ENCODE measurements around the gene HILPDA.
"Not testable (repeated sequence)": the region's sequence is repeated elsewhere in the genome, so short reads cannot be mapped to it uniquely, and the experiment has no call there.

The HILPDA gene

GRCh38 chr7:128505416-128505815 lies 49.7 kb downstream of the HILPDA start:
- not testable (repeated sequence) for DNase-seq; H3K27me3 ChIP-seq (replicated peaks; ENCODE audit: control insufficient read depth, insufficient read depth, low read length, poor library complexity, severe bottlenecking); H3K36me3 ChIP-seq (ENCODE audit: control insufficient read depth, insufficient read depth, low read length); H3K4me3 ChIP-seq (ENCODE audit: insufficient read depth, low read depth, low read length, poor library complexity, severe bottlenecking); H3K9me3 ChIP-seq (ENCODE audit: control insufficient read depth, low read length); H3K4me1 ChIP-seq (ENCODE audit: control insufficient read depth, insufficient read depth, low read length, poor library complexity, severe bottlenecking); H3K27ac ChIP-seq (ENCODE audit: insufficient read depth, low read length, poor library complexity, severe bottlenecking)

- DNase-seq: peak in 1 of 3 donors; percentile 2
- not testable (repeated sequence) for H3K4me3 ChIP-seq (ENCODE audit: insufficient read depth, low read depth, low read length, poor library complexity, severe bottlenecking); H3K27me3 ChIP-seq (replicated peaks; ENCODE audit: control insufficient read depth, insufficient read depth, low read length, poor library complexity, severe bottlenecking); H3K4me1 ChIP-seq (ENCODE audit: control insufficient read depth, insufficient read depth, low read length, poor library complexity, severe bottlenecking); H3K36me3 ChIP-seq (ENCODE audit: control insufficient read depth, insufficient read depth, low read length); H3K27ac ChIP-seq (ENCODE audit: insufficient read depth, low read length, poor library complexity, severe bottlenecking); H3K9me3 ChIP-seq (ENCODE audit: control insufficient read depth, low read length)
These were observed 51.1 kb downstream of the HILPDA start for GRCh38 chr7:128506819-128507218.

- H3K36me3 ChIP-seq (ENCODE audit: control insufficient read depth, insufficient read depth, low read length); H3K27me3 ChIP-seq (replicated peaks; ENCODE audit: control insufficient read depth, insufficient read depth, low read length, poor library complexity, severe bottlenecking); H3K9me3 ChIP-seq (ENCODE audit: control insufficient read depth, low read length); H3K4me1 ChIP-seq (ENCODE audit: control insufficient read depth, insufficient read depth, low read length, poor library complexity, severe bottlenecking); DNase-seq; H3K4me3 ChIP-seq (ENCODE audit: insufficient read depth, low read depth, low read length, poor library complexity, severe bottlenecking); H3K27ac ChIP-seq (ENCODE audit: insufficient read depth, low read length, poor library complexity, severe bottlenecking): not testable (repeated sequence)
These were observed 51.8 kb downstream of the HILPDA start for GRCh38 chr7:128507321-128507993.
